DMS53 treated with DMSO at 0.1 percent for 48 hours (cell line): ENCODE data around the gene GDPD5.
A peak's percentile ranks its signal among the peaks of the same experiment; 100 is the strongest.

ENCODE experiments used
- DNase-seq: peaks from one replicate; lab custom pipeline; 2025; ENCODE audit not compliant: unreplicated experiment; lab: John Stamatoyannopoulos, UW

Gene GDPD5

DNA sequence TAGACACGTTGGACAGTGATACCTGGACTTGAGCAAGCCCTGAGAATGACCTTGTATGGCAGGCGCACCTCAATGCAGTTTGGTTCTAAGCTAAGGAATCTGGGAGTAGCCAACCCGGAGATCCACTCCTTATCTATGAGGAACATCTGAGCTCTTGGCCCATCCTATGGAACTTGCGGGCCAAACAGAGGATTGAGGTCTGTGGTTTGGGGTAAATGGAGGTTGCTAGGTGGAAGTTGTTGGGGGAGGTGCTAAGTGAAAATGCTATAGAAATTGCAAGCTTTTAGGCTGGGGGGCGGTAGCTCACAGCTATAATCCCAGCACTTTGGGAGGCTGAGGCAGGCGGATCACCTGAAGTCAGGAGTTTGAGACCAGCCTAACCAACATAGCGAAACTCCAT, 8.9 kb downstream of the GDPD5 start:
- DNase-seq = no peak

DNA sequence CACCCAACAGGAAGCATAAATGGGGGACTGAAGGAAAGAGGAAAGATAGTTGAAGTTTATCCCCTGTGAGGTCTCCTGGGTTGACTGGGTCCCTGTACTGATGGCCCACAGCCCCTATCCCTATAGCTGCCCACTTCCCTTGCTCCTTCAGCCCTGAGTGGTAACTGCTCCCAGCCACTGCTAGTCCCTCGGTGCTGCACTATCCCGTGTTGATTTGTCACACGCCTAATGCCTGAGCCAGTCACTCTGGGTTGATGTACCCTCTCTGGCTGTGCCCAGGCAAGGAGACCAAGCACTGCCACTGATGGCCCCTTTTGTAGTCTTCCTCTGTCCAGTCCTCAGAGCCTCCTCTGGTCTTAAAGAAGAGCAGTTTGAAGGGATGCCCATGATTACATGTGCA, 9.6 kb downstream of the GDPD5 start:
- no peak for DNase-seq

DNA sequence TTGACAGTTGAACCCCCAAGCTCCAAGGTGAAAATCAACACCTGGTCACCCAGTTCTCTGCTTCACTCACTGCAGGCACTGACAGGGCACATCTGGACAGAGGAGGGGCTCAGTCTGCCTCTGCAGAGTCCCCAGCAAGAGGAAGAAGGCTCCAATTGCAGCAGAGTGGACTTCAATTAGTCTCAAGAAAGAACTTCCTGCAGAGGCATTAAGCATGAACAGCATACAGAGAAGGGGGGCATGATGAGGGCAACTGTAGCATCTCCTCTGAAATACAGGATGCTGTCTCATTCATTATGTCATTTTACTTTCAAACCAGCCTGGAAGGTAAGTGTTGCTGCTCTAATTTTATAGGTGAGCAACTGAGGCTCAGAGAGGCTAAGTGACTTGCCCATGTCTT, 11.1 kb downstream of the GDPD5 start:
- DNase-seq = no peak

DNA sequence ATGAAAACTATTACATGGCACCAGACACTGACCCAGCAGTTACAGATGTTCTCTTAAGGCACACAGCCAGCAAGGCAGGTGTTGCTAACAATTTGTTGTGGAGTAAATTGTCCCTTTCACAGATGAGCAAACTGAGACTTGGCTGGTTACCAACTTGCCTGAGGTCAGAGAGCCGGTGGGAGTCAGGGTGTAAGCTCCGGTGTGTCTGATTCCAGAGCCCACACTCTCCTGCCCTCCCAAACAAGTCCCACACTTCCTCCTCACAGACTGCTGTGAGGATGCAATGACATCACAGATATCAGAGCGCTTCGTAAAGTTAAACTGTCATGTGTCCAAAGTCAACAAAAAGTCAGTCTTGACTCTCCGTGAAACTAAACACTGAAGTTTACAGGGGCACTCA, 12.5 kb downstream of the GDPD5 start:
- no peak for DNase-seq

DNA sequence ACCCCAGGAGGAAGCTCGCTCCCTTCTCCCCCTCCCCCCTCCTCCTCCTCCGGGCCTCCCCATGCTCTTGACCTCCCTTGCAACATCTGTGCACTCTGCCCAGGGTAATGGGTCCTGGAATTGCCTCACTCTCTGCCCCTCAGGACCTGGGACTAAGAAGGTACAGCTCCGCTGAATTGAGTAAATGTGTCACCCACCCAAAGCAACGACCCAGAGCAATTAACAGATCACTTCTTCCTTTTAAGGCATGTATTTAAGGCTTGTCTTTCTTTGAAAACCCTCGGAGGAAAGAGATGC, 15.1 kb downstream of the GDPD5 start:
- no peak for DNase-seq

DNA sequence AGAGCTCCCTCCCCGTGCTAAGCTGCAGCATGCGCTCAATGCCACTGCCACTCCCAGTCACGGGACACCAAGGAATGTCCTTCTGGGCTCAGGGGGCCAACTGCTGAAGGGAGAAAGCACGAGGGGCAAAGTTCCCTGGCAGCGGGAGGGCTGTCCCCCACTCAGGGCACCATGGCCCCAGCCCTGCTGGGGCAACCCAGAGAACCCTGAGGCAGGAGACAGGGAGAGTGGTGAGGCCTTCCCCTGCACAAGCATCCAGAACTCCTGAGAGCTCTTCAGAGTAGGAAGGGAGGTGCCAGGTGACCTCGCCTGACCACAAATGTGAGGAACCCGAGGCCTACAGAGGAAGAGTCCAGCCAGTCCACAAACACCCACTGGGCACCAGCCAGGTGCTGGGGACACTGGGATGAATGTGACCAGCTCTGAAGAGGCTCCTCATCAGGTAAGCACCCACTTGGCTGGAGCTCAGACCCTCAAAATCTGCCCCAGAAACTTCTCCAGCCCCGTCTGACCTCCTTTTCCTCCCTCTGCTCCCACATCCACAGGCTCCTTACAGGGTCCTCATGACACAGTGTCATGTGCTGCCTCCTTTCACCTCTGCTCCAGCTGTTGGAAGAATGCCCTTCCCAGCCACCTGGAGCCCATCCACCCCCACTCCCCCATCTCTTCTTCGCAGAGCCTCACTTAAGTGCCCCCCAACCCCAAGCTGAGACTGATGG, 15.6 kb downstream of the GDPD5 start:
- no peak for DNase-seq

DNA sequence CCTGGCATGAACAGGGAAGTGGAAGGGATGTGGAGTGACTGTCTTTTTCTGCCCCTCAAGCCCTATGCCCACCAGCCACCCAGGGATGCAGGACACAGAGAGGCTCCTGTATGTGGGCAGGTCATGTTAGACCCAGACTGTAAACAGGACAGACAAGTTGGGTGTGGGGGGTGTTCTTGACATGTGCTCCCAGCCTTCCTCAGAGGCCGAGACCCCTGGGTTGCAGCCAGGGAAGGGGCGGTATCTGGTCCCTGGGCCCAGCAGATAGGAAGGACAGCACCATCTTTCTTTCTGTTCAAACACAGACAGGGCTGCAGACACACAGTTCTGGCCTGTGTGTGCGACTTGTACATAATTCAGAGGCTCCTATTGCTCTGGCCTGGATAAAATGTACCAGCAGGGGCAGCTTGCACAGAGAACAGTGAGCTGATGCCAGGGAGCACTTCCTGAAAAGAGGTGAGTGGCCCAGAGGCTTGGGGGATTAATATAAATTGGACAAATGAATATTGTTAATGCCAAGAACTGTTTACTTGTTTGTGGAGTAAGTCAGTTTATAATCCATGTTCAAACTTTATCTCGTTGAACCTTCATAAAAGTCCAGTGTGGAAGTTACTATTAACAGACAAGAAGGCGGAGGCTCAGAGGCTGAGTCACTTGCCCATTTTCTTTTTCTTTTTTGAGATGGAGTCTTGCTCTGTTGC, 16.6 kb downstream of the GDPD5 start:
- no peak for DNase-seq

DNA sequence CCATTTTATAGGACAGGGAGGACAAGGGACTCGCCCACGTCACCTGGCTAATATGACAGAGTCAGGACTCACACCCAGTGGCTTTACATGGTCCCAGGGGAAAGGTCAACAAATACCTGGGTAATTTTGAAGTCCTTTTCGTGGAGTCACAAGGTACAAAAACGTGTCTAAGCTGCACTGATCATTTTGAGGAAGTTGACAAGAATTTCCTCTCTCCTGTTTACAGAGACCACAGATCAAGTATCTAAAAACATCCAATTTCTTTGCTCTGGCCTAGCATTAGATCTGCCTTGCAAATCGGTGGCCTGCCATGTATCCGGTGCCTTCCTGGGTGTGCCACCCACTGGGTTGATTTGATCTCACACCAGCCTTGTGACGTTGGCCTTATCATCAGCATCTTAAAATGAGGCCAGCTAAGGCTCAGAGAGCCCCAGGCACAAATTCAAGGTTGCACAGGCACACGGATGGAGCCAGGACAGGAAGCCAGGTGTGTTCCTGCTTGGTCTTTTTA, 17.6 kb downstream of the GDPD5 start:
- DNase-seq = no peak

DNA sequence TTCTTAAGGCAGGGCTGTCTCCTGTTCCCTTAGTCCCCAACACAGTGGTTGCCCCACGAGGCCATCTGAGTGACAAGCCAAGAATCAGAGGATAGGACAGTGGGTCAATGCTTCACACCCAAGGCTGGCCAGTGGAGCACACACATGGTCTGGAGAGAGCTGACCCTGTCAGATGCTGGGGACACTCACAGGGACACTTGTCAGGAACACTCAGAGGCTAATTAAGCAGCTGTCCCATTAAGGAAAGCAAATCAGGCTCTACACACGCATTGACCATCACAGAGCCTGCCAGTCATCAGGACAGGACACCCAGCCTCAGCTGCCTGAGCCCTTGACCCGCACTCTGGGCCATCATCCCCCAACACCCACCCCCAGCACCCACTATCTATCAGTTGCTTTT, 18.2 kb downstream of the GDPD5 start:
- DNase-seq = no peak

DNA sequence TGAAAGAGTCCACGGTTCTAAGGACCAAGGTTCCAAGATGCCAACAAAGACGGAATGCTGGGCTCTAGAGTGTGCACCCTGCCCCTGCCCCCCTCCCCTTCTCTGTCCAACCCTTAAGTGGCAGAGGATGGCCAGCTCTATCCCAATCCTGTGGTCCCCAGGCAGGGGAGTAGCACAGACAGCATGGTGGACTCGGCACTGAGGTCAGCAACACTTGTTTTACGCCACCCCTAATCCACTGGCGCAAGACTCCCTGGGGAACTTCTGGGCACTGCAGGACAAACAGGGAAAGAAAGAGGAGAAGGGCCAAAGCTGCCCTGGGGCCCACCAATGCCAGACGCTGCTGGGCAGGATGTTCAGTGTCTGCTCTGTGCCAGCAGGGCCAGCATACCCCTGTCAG, 18.9 kb downstream of the GDPD5 start:
- no peak for DNase-seq

DNA sequence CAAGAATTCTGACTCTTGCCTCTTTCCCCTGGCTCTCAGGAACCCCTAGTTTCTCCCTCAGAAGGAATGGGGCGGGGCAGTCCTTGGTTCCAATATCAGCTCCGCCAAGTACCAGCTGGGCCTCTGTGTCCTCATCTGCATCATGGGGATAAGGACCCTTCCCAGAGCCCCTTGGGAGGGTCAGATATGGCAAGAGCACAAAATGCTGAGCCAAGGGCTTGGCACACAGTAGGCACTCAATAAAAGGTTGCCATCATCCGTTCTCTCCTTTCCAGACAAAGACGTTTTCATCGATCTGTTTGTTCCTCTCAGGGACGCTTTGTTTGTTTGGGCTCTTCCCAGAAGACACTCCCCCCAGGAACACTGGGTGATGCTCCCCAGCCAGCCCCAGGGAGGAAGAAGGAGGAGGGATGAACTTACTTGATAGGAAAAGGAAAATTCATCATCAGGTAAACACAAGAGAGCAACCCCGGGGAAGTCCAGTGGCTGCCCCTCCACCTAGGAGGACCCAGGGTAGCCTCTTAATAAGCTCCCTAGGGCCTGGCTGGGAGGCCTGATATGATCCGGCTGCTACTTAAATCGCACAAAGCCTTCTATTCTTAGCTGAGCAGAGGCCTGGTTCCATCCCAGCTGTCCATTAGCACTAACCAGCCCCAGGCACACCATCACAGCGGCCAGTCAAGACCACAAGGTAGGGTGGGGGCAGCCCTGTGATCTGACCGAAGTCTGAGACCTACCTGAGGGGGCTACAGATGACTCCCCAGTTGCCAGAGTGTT, 19.6 kb downstream of the GDPD5 start:
- no peak for DNase-seq

DNA sequence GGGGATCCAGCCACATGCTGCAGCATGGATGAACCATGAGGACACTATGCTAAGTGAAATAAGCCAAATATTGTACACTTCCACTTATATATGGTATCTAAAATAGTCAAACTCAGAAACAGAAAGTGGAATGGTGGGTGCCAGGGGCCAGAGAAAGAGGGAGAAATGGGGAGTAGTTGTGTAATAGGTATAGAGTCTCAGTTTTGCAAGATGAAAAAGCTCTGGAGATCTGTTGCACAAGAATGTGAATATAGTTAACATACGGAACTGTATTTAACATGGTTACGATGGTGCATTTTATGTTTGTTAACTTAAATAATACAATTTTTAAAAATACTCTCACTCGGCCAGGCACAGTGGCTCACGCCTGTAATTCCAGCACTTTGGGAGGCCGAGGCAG, 21.2 kb downstream of the GDPD5 start:
- DNase-seq = no peak

DNA sequence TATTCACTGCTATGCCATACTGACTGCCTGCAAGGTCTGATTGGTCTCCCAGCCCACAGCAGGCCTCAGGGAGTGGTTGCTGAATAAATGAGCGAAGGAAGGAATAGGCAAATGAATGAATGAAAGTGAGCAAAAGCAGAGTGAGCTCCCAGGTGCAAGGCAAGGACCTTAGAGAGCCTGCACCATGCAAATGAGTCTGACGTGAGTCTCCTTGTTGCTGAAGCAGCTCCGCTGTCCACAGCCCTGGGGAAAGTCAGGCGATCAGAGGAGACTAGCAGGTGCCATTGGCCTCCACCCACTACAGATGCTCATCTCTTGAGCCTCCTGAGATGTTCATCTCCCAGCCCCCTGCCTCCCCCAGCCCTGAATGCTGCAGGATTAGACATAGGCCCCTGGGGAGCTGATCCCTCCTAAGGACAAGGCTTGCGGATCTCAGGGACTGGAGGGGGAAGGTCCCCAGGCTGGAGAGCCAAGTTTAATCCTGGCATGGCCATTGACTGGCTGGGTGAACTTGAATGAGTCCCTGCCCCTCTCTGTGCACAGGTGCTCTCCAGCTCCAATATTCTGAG, 22.1 kb downstream of the GDPD5 start:
- no peak for DNase-seq

DNA sequence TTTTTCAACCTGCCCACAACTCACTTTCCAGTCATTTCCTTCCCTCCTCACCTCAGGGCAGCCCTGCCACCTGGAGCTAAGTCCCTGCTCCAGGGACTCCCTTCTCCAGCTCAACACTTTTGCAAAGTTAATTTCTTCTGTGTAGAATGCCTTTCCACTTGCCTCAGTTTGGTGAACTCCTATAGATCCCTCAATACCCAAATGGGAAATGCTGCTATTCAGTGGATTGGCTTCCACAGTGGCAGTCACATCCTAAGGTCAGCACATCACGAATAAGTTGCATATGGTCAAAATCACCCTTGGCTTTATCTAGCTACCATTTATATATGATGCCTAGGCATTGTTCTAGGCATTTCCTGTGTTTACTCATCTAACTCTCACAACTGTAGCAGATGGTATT, 23.6 kb downstream of the GDPD5 start:
- peak; percentile 23 for DNase-seq

DNA sequence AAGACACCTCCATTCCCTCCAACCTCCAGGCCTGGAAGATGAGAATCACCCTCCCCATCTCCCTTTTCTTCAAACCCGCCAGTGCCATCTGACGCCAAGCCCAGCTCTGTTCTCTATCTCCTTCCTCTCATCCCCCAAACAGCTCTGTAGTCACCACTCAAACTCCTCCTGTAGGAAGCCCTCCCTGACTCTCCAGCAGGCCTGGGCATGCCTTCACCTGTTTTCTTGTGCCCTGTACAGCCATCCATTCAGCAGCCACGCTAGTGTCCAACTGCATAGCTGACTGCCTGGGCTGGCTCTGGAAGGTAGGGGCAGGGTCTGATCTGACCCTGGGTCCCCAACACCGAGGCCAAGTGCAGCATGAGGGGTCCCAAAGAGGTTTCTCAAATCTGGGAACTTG, 25.0 kb downstream of the GDPD5 start:
- no peak for DNase-seq

DNA sequence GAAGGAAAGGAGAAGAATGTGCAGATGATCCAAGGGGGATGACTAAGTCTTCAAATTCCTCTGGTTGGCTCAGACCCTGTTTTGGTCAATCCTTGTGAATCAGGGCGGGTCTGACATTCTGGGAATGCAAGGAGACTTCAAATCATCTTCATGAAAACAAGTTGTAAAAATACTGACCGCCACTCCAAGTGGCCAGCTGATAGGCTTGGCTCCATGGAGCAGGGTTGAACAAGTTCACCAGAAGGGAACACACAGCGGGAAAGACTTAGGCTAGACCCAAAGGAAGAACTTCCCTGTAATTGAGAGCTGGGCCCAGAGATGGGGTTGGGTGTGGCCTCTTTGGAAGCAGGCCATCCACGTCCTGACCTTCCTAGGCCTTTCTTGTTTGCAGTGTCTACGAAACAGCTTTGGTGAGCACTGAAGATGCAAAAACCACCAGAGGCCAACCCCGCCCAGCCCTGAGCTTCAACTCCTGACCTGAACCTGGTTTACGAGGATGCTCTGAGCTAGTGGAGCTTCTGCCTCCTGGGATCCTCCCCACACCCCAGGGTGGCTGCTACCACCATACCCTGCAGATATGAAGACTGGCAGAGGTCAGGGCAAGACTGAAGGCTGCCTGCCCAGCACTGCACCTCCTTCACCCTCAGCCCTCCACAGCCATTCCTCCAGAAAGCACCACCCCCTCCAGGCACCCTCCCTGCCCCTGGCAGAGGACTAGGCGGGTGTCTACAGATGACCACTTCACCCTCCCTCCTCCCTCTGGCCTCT, 26.1 kb downstream of the GDPD5 start:
- no peak for DNase-seq

DNA sequence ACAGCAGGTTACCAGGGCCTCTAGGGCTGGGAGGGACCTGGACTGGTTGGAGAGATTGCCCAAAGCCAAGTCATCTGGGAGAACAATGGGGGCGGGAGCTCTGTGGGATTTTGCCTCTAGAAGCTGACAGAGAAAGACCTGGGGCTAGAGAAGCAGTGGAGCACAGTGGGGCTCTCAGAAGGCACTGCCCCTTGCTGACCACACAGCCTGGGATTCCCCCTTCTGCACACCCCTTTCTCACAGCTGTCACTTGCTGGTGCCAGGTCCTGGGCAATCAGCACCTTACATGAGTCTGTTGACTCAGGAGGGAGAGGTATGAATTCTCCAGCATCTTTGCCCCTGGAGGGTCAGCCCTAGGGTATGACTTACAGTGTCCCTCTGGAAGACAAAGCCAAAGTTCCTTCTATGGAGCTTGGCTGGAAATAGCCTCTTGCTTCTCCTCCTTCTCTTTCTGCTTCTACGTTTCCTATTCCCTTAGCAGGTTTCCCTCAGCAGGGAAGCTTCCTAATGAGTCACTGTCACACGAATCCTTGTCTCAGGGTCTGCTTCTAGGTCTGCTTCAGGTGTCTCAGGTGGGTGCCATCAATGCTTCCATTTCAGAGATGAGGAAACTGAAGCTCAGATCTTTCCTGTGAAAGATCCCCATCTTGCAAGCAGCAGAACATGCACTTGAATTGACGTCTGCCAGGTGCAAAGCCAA, 27.0 kb downstream of the GDPD5 start:
- no peak for DNase-seq

DNA sequence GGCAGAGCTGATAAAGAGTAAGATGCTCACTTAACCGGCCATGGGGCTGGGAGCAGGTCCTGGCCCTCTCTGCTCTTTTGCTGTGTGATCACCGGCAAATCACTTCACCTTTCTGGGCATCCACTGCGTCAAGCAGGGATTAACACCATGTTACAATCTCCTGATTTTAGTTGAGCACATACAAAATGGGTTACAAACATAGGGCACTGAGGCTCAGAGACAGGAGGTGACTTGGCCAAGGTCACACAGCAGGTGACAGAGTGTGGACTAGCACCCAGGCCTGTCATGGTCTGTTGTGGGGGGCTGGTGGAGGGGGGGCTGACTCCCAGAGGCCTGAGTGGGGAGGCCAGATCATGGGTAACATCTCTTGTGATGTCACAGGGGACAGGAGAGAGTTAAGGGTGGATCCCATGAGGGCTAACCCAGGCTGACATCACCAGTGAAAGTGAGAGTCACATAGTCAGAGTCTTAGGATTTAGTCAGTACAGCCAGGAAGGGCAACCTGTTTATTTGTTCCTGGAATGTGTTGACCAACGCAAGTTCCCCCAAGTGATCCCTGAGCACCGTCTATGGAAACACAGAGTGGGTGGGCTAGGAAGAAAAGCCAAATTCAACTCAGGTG, 27.8 kb downstream of the GDPD5 start:
- no peak for DNase-seq

DNA sequence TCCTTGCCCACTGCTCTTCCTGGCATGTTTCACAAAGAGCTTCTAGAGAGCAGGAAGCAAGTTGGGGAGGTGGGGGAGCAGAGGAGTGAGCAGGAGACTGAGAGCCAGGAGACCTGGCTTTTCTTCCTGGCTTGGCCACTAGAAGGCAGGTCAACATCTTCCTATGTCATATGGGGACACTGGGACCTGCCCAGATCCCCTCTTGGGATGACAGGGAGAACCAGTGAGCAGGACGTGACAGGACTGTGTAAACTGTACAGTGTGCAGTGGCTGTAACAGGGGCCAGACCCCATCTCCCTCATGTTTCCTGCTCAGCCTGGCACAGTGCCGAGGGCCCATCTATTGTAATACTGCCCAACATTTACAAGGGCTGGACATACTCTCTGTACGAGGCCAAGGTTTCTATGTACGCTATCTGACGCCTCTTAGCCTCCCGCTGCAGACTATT, 29.4 kb downstream of the GDPD5 start:
- no peak for DNase-seq

DNA sequence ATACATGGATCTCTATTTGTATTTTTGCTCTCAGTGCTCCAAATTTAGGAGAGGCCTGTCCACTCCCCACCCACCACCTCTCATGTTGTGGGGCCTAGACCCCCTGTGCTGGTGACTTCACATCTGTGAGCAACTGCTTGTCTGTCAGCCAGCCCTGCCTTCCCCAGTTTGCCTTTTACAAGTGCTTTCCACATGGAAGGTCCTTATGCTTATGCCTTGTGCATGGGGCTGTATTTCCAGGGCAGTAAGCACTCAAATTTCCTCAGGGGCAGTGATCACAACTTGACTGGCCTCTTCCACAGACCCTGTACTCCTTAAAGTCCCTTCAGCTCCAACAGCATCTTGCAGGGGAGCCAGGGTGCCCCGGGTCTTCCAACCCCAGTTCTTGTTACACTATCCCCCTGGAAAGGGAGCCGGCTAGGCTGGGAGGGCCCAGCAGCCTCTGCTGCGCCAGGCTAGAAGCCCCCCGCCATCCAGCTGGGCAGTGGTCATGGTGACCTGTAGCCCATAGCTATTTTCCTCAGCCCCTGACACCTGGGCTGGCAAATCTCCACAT, 29.9 kb downstream of the GDPD5 start:
- no peak for DNase-seq
